Stimulated activated CD4-positive, alpha-beta T cell treated with anti-CD3 and anti-CD28 coated beads, Interleukin-12 subunit alpha, Interleukin-12 subunit beta, amount 100 ng/mL, for 48 hours (primary cell): ENCODE results near the gene RRM2.
"Not testable (repeated sequence)": the region's sequence is repeated elsewhere in the genome, so short reads cannot be mapped to it uniquely, and the experiment has no call there.

ENCODE experiments used
- DNase-seq, 3 donors: peaks; one replicate each; pipeline ENCODE4 v3.0.0-alpha.2; 2020; ENCODE audit warnings: low read depth in 2 of 3, low spot score in 1 of 3

The RRM2 gene

DNA sequence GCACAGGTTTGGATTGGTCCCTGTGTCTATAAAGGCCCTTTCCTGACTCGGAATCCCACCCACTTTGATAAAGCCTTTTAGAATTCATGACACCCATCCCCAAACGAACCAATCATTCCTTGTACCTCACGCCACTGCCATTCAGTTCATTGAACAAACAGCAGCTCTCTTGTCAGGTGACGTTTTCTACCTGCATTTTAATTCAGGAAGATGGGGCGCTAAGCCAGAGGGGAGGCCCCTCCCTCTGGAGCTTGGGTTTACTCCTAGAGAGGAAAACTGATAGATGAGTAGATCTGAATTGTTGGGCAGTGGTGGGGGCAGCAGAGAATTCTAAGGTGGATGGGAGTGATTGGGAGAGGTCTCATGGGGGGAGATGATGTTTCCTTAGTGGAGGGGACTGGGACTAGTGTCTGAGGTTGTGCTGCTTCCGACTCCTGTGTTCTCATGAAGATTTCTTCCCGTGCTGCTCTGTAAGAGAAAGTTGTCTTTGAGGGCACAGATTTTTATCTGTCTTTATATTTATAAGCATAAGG, 9.6 kb downstream of the RRM2 start:
- no peak for DNase-seq

DNA sequence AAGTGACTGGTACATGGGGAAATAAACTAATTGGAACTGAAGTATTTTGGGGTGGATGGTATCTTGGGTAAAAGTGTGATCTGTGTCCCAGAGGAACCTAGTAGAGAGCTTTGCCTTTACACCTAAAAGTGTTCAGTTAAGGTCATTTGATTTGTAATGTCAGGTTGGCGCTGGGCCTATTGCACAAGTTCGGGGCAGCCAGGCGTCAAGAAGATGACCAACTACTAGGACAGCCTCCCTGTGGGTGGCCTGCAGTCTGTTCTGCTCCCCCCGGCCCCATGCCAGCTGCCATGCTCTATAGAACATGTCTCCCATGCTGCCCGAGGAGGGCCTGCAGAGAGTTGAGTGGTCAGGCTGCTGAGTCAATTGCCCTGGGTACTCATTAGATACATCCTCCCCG, 10.1 kb downstream of the RRM2 start:
- no peak for DNase-seq

DNA sequence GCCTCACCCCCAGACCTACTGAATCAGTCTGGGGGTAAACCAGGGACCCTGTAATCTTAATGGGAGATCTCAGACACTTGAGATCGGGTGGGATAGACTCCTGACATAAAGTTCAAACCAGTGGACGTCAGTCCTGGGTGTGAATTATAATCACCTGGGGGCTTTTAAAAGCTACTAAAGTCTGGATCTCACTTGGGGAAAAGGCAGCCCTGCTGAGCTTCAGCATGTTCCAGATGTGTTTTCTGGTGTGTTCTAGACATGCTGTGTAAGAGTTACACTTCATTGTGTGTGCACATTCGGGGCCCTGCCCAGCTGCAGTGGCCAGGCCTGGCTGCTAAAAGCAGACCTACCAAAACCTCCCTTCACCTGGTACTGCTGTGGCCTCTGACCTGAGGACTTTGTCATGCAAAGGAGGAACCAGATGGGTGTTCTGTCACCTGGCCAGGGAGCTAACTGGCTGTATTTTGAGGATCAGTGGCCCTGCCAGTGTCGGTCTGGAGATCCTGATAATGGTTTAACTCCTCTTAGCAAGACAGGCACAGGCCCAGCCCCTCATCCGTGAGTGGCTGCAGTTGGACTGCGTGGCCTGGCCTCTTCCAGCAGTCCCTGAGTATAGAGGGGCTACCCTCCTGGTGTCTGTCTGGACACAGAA, 10.6 kb downstream of the RRM2 start:
- no peak for DNase-seq

DNA sequence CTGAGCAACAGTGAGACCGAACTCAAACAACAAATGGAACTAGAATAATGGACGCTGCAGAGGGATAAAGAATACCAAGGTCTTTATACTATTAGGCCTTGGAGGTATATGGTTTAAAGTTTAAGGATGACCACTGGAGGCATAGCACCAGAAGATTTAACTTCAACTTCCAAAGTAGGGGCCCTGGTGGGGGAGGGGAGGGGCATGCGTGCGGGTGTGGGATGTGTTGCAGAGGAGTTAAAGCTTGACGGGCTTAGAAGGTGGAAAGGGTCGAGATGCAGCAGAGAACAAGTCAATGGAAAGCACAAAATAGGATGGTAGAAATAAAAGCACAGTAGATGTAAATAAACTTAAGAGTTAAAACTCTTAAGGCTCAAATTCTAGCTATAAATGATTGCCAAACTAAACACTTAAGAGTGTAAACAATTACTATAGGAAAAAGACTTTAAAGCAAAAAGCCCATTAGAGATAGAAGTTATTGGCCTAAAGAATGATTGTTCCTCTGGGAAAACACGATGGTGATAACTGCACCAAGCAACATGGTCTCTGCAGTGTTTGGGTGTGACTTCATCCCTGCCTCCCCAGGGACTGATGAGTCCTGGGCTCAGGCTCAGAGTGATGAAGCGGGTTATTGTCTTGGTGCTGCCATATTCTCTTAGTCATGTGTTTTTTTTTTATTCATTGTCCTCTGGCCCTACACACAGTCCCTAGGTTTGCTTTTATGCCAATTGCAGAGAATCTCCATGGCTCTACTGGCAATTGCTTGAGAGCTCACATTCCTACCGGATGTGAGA, 13.0 kb downstream of the RRM2 start:
- DNase-seq, result no peak

DNA sequence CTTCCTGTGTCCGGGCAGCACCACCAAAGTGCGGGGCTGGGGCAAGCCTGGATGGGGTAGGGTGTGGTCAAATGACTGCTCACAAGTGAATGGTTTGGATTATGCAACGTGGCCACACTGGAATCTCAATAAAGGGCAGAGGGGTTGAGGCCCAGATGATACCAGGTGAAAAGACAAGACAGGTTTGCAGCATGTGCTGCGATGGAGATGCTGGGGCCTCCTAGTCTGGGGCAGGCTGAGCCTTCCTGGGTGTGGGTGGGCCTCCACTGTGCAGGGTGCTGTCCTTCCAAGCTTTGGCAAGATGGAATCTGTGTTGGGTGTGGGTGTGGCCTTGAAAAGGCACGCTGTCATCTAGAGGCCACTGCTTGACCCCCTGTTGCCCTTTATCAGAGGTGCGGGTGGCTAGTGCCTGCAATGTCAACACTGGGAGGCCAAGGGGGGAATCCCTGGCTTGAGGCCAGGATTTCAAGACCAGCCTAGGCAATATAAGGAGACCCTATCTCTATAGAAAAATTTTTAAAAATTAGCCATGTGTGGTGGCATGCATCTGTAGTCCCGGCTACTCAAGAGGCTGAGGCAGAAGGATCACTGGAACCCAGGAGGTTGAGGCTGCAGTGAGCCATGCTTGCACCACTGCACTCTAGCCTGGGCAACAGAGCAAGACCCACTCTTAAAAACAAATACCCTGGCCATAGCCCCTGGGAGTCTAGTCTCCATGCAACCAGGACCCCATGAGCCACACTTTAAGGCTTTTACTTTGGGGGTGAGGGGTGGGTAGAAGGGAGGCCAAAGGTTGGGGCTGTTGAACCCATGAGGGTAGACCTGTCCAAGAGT, 13.8 kb downstream of the RRM2 start:
- DNase-seq, result no peak

DNA sequence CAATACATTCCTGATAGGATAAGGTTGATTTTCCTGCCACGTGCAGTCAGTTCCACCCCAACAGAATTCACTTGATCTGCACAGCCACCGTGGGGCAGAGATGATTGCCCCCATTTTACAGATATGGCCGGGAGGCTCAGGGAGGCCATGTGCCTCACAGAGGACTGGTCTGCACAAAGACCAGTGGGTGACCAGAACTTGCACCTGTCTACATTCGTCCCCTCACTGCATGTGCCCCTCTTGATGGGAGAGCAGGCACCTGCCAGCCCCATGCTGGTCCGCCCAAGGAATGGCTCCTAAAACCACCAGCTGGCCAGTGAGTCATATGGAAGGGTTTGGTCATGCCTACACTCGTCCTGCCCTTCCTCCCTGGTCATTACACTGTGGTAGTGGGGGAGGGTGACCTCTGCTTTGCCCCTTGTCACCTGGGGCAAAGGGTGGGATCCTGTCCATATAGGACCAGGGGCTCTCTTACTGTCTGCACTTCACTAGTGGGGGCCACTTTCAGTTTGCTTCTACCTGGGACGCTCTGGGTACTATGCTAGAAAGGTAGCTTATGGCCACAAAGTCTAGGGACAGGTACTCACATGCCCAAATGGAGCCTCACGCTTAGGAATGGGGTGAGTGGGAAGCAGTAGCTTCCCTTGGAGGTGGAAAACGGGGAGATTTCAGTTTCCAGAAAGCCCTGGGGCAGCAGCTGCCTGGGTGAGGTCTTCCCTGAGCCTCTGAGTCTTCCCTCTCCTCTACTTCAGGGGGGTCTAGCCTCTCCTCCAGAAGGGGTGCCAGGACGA, 14.7 kb downstream of the RRM2 start:
- DNase-seq, result no peak

DNA sequence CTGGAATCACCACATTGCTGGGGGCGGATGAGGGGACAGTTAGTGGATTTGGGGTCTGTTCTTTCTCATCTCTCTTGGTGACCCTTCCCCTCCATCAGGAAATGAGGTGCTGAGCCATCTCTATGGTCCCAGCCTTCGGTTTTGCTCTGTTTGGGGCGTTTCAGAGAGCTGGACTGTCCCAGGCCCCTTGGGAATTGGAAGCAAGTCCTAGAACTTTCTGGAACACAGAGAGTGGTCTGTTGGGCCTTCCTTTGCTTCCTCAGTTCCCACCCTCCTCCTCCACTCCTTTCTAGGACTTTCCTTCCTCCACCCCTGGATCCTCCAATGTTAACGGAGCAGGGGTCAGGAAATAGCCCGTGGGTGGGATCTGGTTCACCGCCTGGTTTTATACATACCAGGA, 17.0 kb downstream of the RRM2 start:
- no peak for DNase-seq

DNA sequence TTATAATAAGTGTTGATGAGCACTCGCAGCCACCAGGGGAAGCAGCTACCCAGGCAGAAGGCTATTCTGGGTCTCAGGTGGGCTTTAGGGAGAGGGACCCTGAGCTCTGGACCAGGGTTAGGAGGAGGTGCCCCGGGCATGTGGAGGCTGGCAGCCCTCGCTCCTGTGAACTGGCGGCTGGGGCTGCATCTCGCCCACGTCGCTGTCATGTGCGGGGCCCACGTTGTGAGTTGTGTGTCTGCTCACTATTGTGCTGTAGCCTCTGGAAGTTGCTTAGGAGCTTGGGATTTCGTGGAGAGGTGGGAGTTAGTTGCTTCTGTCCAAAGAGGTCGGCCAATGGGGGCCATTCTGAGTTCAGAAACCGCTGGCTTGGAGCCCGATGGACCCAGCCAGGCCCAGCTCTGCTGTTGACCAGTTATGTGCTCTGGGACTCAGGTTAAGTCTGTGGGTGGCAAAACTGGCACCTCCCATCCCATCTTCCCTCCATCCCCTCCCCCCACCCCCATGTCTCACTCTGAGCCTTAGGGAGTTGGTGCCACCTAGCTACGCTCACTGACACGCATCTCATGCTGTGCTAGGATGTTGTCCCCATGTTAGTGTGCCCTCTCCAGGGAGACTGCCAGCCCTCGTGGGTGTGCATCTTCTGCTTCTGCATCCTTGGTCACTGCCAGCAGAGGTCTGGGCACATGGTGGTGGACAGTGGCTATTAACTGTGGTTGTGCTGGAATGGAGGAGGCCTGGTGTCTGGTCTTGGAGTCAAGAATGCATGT, 18.5 kb downstream of the RRM2 start:
- DNase-seq, result no peak

DNA sequence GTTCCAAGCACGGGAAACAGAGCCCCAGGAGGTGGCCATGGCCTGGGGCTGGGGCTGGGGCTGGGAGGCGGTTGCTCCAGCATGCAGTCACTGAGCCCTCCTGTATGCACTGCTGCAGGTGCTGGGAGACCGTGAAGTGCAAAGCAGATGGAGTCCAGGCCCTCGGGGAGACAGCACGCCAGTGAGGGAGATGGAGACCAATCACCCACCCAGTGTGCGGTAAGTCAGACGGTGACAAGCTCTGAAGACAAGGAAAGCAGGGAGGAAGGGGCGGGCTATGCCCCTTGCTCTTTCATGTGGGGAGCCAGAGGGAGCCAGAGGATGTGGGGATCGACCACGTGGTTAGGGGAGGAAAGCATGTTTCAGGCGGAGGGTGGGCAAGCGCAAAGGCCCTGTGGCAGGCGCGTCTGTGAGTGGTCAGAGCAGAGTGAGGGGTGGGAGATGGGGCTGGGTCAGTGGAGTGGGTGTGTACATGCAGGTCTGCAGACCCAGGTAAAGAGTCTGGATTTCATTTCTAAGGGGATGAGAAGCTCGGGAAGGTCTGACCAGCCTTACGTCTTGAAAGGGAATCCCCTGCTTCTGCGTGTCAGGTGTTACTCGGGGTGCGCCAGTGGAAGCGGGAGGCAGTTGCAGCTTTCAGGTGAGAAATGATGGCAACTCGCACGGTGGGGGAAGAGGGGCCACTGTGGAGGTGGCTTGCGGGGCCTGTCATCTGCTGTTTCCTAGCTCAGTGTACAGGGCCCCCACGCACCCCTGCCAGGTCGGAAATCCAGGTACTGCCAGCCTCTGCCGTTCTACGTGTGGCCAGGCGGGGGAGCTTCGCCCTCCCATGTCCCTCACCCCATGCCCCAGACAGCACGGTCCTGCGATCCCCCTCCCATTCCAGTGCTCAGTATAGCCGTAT, 19.4 kb downstream of the RRM2 start:
- no peak for DNase-seq

DNA sequence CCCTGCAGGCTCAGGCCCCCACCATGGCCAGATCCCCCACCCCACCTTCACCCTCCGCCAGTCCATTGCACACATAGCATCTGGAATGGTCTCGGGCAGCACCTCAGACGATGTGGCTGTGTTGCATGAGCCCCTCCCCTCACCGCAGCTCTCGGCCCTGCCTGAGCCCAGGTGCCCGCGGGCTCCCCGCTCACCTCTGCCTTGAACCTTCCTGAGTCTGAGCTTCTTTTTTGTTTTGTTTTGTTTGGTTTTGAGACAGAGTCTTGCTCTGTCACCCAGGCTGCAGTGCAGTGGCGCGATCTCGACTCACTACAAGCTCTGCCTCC, 20.1 kb downstream of the RRM2 start:
- DNase-seq, result no peak

DNA sequence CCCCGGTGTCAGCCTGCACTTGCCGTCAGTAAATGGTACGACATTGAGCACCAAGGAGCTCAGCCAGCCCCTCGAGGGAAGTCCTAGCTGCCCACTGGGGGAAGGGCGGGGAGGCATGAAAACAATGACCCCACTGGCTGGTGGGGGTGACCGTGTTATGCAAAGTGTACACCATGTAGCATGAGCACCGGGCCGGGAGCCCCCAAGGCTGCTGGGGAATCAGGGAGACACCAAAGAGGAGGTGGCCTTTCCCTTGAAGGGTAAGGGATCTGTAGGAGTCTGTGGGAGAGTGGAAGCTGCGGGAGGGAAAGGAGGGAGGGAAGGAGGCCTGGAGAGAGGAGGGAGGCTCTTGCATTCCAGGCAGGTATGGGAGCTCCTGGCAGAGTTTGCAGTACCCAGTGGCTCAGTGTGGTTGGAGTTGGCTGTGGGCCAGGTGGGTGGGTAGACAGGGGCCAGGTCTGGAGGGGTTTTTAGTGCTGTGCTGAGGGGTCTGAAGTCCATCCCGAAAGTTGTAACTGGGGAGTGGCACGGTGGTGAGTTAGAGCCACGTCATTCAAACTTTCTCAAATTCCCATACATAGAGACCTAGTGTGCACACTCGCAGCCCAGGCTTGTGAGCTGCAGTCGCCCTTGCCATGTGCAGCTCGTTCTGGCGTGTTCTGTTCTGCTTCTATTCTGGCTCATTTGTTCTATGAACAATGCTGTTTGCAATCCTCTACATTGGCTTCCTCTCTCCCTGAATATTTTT, 22.4 kb downstream of the RRM2 start:
- DNase-seq, result no peak

DNA sequence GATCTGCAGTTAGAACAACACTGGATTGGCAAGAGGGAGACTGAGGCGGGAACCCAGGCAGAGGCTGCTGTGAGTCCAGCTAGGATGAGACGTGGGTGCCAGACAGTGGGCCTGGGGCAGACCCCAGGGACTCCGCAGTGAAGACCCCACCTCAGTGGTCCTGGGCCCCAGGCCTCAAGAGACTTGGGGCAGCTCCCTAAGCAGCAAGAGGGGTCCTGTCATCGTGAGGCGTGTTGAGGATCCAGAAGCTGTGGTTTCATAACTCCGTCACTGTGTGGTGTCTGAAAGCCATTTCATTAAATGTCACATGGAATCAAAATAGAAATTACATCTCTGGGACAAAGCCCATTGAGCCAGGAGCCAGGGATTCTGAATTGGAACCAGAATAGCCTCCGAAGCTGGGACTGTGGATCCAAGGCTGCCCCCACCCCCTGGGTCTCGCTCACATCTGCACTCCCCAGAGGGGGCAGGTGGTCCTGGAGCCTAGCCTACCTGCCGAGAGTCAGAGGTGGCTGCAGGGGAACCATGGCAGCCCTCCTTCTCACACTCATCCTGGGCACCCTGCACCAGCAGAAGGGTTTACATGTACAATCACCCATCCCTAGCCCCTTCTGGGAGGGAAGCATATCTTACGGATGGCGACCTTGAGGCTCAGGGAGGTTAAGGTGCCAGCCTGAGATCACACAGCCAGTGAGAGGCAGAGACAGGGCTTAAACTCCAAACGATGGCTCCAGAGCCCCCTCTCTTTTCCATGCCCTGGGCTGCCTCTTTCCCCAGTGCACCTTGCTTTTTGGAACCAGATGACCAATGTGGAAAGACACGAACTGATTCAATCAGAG, 23.2 kb downstream of the RRM2 start:
- no peak for DNase-seq

DNA sequence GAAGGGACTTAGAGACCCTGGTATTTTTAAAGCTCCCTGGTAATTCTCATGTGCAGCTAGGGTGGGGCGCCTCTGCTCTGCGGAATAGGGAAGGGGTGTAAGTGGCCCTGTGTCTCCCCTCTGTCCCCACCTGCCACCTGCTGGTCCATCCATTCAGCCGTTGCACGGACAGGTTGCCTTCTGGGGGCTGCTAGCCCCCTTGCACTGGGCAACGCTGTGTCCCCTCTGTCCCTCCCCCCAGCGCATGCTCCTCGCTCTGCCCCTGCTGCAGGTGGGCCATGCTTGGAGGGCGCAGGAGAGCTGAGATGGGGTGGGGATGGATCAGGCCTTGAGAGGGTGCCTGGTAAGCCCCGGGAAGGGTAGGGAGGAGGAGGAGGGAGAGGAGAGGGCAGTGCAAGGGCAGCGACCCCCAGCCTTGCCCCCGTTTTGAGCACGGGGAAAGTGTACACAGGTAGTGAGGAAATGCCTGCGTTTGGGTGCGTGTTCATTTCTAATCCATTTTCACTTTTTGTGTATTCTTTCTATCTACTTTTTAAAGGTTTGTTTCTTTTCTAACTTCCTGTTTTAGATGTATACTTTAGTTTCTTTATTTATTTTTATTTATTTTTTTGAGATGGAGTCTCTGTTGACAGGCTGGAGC, 23.9 kb downstream of the RRM2 start:
- no peak for DNase-seq

DNA sequence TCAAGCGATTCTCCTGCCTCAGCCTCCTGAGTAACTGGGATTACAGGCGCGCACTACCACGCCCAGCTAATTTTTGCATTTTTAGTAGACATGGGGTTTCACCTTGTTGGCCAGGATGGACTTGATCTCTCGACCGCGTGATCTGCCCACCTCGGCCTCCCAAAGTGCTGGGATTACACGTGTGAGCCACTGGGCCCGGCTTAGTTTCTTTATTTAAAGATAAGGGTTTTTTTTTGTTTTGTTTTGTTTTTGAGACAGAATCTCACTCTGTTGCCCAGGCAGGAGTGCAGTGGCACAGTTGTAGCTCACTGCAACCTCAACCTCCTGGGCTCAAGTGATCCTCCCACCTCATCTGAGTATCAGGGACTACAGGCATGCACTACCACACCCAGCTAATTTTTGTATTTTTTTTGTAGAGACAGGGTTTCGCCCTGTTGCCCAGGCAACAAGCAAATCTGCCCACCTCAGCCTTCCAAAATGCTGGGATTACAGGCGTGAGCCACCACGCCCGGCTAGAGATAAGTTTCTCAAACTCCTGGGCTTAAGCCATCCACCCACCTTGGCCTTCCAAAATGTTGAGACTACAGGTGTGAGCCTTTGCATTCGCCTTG, 24.6 kb downstream of the RRM2 start:
- DNase-seq, result not testable (repeated sequence)

DNA sequence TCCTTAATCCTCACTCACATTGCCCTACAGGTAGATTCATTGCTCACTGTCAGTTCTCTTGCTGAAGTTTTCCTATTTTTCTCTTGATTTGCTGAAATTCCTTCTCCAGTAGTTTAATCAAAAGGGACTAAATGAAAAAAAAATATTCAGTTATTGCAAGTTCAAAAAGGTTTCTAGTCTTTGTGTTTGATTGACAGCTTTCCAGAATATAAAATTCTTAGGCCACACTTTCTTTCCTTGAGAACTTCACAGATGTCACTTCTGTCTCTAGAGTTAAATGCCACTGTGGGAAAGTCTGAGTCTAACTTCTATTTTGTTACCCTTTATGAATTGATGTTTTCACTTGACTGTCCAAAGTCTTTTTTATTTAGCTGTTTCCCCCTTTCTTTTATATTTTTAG, 25.7 kb downstream of the RRM2 start:
- DNase-seq, result no peak

DNA sequence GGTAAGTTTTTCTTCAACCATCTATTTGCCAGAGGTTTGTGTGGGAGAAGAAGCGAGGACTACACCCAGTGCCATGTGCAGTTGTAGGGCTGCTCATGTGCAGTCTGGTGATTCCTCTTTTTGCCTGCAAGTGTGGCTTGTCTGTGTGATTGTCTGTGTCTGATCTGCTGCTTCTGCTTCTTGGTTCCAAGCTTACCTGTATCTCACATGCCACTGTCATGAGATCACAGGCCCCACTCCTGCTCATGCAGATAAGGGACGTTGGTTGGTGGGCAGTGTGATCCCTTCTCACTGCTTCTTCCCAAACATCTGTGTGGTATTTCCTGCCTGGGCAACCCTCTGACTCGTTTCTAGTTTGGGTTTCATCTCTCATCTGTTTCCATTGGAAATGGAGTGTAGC, 27.1 kb downstream of the RRM2 start:
- no peak for DNase-seq

DNA sequence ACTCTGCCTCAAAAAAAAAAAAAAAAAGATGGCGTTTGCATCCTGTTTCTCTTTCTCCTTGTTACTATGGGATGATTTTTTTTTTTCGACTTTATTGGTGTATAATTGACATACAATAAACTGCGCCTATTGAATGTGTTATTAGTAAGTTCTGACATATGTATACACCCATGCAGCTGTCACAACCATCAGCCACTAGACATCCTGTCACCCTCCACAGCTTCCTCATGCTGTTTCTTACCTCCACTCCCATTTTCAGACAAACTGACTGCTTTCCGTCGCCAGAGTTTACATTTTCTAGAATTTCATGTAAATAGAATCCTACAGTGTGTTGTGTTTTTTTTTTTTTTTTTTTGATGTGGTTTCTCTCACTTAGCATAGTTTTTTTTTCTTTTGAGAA, 27.9 kb downstream of the RRM2 start:
- DNase-seq, result no peak
